PC-9 (cell line): ENCODE results near the gene CD2AP. TPM values are rescaled to one million over a fixed set of nuclear protein-coding genes. Genes with fewer than 3 reads are reported as not detected.

ENCODE experiments used
- BruUV-seq: library from RNA; stranded (reverse); fragments of 400-500 nt; replicated peaks from 2 replicates; lab custom pipeline; 2021; lab: Mats Ljungman, UMichigan
- CTCF ChIA-PET: fragments of 300-600 bp; sonication (Branson Sonifier 250); formaldehyde crosslinking; loops from one replicate; lab custom pipeline; 2022; ENCODE audit warnings: antibody characterized with exemption; lab: Charles Lee
- POLR2A ChIA-PET: fragments of 300-600 bp; sonication (Branson Sonifier 250); formaldehyde crosslinking; loops from one replicate; lab custom pipeline; 2022; ENCODE audit warnings: antibody characterized with exemption; ENCODE audit not compliant: unreplicated experiment; lab: Charles Lee
- DNase-seq, 2 experiments: peaks; one replicate each; pipeline versions ENCODE4 v3.0.0 to v3.0.0-alpha.2; 2015 to 2022; ENCODE audit warnings: mixed read lengths in 1 of 2
- H2AFZ ChIP-seq: fragments of 200-600 bp; sonication (generic); 2 replicates; pipeline ENCODE4 v1.8.1; 2017; ENCODE audit warnings: antibody characterized with exemption
- H3F3A ChIP-seq: fragments of 200-600 bp; sonication (generic); 2 replicates; pipeline ENCODE4 v1.8.1; 2017; ENCODE audit warnings: antibody characterized with exemption, mild to moderate bottlenecking, low read depth; ENCODE audit not compliant: insufficient read depth
- H3K27ac ChIP-seq: fragments of 200-600 bp; sonication (generic); 2 replicates; pipeline ENCODE4 v1.6.1; 2016; ENCODE audit warnings: mixed run types
- H3K27me3 ChIP-seq: fragments of 200-600 bp; sonication (generic); 2 replicates; pipeline ENCODE4 v1.6.1; 2016; ENCODE audit warnings: low read depth, mixed run types; ENCODE audit not compliant: insufficient read depth
- H3K36me3 ChIP-seq: fragments of 200-600 bp; sonication (generic); 2 replicates; pipeline ENCODE4 v1.6.1; 2016; ENCODE audit warnings: low read depth, mixed run types
- H3K4me1 ChIP-seq: fragments of 200-600 bp; sonication (generic); replicated peaks from 2 replicates; pipeline ENCODE4 v1.6.1; 2016; ENCODE audit warnings: mixed run types; ENCODE audit not compliant: insufficient read depth
- H3K4me2 ChIP-seq: fragments of 200-600 bp; sonication (generic); 2 replicates; pipeline ENCODE4 v1.6.1; 2017; ENCODE audit warnings: mixed run types
- H3K4me3 ChIP-seq: fragments of 200-600 bp; sonication (generic); 2 replicates; pipeline ENCODE4 v1.6.1; 2016; ENCODE audit warnings: mixed run types
- H3K79me2 ChIP-seq: fragments of 200-600 bp; sonication (generic); 2 replicates; pipeline ENCODE4 v1.6.1; 2017; ENCODE audit warnings: low read depth, mixed run types
- H3K9me2 ChIP-seq: fragments of 200-600 bp; sonication (generic); 2 replicates; pipeline ENCODE4 v1.8.1; 2017; ENCODE audit warnings: mild to moderate bottlenecking; ENCODE audit not compliant: insufficient read depth
- H3K9me3 ChIP-seq: fragments of 200-600 bp; sonication (generic); 2 replicates; pipeline ENCODE4 v1.8.1; 2016; ENCODE audit warnings: low read depth; ENCODE audit not compliant: insufficient read depth
- H4K20me1 ChIP-seq: fragments of 200-600 bp; sonication (generic); 2 replicates; pipeline ENCODE4 v1.8.1; 2017; ENCODE audit not compliant: insufficient read depth
- EZH2 ChIP-seq: fragments of 200-600 bp; sonication (generic); IDR thresholded peaks from 2 replicates; pipeline ENCODE4 v1.8.0; 2017; ENCODE audit warnings: antibody characterized with exemption, low read depth
- intact Hi-C: fragments of 100-400 bp; cut with micrococcal nuclease; formaldehyde crosslinking; loops from one replicate; pipeline ENCODE4 v1.10.0; 2022; ENCODE audit not compliant: unreplicated experiment
- total RNA-seq: library from RNA; stranded (reverse); gene quantifications from 2 replicates; pipeline ENCODE4 v1.2.3, GENCODE V29; 2021
- TF ChIP-seq, protein P1 (sequence below): fragments of 200-600 bp; sonication (generic); conservative IDR thresholded peaks from 2 replicates; pipeline ENCODE4 v1.6.1; 2017; ENCODE audit warnings: mixed run types, antibody characterized with exemption, mild to moderate bottlenecking, moderate library complexity

Gene CD2AP
- total RNA-seq, 1 experiment from 2014 or later, result 55.5 TPM

- no peaks in the 10 kb centered on the region for H3K79me2 ChIP-seq
- intact Hi-C loops, result loop anchor here (2.0 to 10.0 kb wide), 3 partner anchors 70 to 1194 kb away; no protein-coding TSS in a partner anchor
- POLR2A ChIA-PET, result interaction anchor here (0.6 kb wide), 2 partner anchors 30 to 216 kb away, joined by 3 to 5 read pairs; no protein-coding TSS in a partner anchor
Observed at GRCh38 chr6:47630587-47630986, 153.0 kb downstream of the CD2AP start.

GRCh38 chr6:47631269-47631772, 153.7 kb downstream of the CD2AP start:
- Histone ChIP-seq H2AFZ (no peak overlapping the region), H4K20me1 (no peaks in the 10 kb centered on the region), H3F3A (0 out of 2 replicates have a peak, but pooled peaks cover 5% of the 10 kb centered on the region), H3K4me2 (no peak overlapping the region), H3K4me1 (peaks cover 5% of the 10 kb centered on the region), H3K27me3 (no peaks in the 10 kb centered on the region), H3K9me3 (no peaks in the 10 kb centered on the region), H3K36me3 (no peaks in the 10 kb centered on the region), H3K27ac (no peak overlapping the region), H3K9me2 (no peaks in the 10 kb centered on the region), H3K79me2 (no peaks in the 10 kb centered on the region), H3K4me3 (no peak overlapping the region)
- BruUV-seq, result no TSS peak
- TF ChIP-seq, protein P1, sequence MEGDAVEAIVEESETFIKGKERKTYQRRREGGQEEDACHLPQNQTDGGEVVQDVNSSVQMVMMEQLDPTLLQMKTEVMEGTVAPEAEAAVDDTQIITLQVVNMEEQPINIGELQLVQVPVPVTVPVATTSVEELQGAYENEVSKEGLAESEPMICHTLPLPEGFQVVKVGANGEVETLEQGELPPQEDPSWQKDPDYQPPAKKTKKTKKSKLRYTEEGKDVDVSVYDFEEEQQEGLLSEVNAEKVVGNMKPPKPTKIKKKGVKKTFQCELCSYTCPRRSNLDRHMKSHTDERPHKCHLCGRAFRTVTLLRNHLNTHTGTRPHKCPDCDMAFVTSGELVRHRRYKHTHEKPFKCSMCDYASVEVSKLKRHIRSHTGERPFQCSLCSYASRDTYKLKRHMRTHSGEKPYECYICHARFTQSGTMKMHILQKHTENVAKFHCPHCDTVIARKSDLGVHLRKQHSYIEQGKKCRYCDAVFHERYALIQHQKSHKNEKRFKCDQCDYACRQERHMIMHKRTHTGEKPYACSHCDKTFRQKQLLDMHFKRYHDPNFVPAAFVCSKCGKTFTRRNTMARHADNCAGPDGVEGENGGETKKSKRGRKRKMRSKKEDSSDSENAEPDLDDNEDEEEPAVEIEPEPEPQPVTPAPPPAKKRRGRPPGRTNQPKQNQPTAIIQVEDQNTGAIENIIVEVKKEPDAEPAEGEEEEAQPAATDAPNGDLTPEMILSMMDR, result peak; percentile 89
- TF ChIP-seq EZH2, result no peak
- ChIA-PET POLR2A (interaction anchor here (0.5 to 0.9 kb wide), 5 partner anchors 103 to 1219 kb away, joined by 3 to 5 read pairs (median 3); no protein-coding TSS in a partner anchor), CTCF (interaction anchor here (0.6 to 2.2 kb wide), 7 partner anchors 49 to 149 kb away, joined by 3 to 22 read pairs (median 4); no protein-coding TSS in a partner anchor)
- peak; percentile 18 to 70 for DNase-seq
- intact Hi-C loops, result loop anchor here (1.0 to 10.0 kb wide), 5 partner anchors 69 to 1193 kb away; no protein-coding TSS in a partner anchor

More at GRCh38 chr6:47630587-47630986, 153.0 kb downstream of the CD2AP start:
- no TSS peak for BruUV-seq
- Histone ChIP-seq H3K9me3 (no peaks in the 10 kb centered on the region), H3K27me3 (no peaks in the 10 kb centered on the region), H3K27ac (no peak overlapping the region), H2AFZ (no peak overlapping the region), H3K9me2 (no peaks in the 10 kb centered on the region), H3F3A (0 out of 2 replicates have a peak, but pooled peaks cover 5% of the 10 kb centered on the region), H3K4me2 (no peak overlapping the region), H3K4me3 (no peak overlapping the region), H3K36me3 (no peaks in the 10 kb centered on the region), H4K20me1 (no peaks in the 10 kb centered on the region), H3K4me1 (peaks cover 5% of the 10 kb centered on the region)
- CTCF ChIA-PET, result interaction anchor here (0.6 to 2.2 kb wide), 3 partner anchors 91 to 149 kb away, joined by 4 to 22 read pairs (median 6); no protein-coding TSS in a partner anchor
- DNase-seq, result no peak
- no peak for TF ChIP-seq EZH2
- TF ChIP-seq, protein P1, result no peak

- BruUV-seq, result no TSS peak
- no peak overlapping the region for H3K4me3 ChIP-seq
- ChIA-PET POLR2A (interaction anchor here (0.5 to 0.9 kb wide), 2 partner anchors 103 to 187 kb away, joined by 3 read pairs; no protein-coding TSS in a partner anchor), CTCF (interaction anchor here (0.6 to 2.2 kb wide), 6 partner anchors 49 to 148 kb away, joined by 3 to 22 read pairs (median 5); no protein-coding TSS in a partner anchor)
- H3K9me3 ChIP-seq, result no peaks in the 10 kb centered on the region
- no peaks in the 10 kb centered on the region for H4K20me1 ChIP-seq
- no peak overlapping the region for H2AFZ ChIP-seq
- H3K4me2 ChIP-seq, result no peak overlapping the region
- no peak for DNase-seq
- H3K36me3 ChIP-seq, result no peaks in the 10 kb centered on the region
- H3F3A ChIP-seq, result 0 out of 2 replicates have a peak, but pooled peaks cover 5% of the 10 kb centered on the region
- intact Hi-C loops, result loop anchor here (1.0 to 10.0 kb wide), 5 partner anchors 69 to 1193 kb away; no protein-coding TSS in a partner anchor
- no peaks in the 10 kb centered on the region for H3K9me2 ChIP-seq
- no peak overlapping the region for H3K27ac ChIP-seq
- TF ChIP-seq, protein P1, result no peak
- no peak for TF ChIP-seq EZH2
- no peaks in the 10 kb centered on the region for H3K27me3 ChIP-seq
- H3K79me2 ChIP-seq, result no peaks in the 10 kb centered on the region
- H3K4me1 ChIP-seq, result peaks cover 5% of the 10 kb centered on the region
Observed at GRCh38 chr6:47631797-47632196, 154.2 kb downstream of the CD2AP start.
